GM12872 (cell line): ENCODE measurements around the gene CLDN6.

Experiments used
- TF ChIP-seq, protein P1 (sequence below): IDR thresholded peaks from 3 replicates; pipeline ENCODE4 v1.5.1; 2011; ENCODE audit warnings: low read depth, mild to moderate bottlenecking, low read length, moderate library complexity; ENCODE audit not compliant: insufficient read depth

Gene CLDN6

GRCh38 chr16:3060339-3061127, 42.5 kb upstream of the CLDN6 start:
- TF ChIP-seq, protein P1, sequence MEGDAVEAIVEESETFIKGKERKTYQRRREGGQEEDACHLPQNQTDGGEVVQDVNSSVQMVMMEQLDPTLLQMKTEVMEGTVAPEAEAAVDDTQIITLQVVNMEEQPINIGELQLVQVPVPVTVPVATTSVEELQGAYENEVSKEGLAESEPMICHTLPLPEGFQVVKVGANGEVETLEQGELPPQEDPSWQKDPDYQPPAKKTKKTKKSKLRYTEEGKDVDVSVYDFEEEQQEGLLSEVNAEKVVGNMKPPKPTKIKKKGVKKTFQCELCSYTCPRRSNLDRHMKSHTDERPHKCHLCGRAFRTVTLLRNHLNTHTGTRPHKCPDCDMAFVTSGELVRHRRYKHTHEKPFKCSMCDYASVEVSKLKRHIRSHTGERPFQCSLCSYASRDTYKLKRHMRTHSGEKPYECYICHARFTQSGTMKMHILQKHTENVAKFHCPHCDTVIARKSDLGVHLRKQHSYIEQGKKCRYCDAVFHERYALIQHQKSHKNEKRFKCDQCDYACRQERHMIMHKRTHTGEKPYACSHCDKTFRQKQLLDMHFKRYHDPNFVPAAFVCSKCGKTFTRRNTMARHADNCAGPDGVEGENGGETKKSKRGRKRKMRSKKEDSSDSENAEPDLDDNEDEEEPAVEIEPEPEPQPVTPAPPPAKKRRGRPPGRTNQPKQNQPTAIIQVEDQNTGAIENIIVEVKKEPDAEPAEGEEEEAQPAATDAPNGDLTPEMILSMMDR = no peak

DNA sequence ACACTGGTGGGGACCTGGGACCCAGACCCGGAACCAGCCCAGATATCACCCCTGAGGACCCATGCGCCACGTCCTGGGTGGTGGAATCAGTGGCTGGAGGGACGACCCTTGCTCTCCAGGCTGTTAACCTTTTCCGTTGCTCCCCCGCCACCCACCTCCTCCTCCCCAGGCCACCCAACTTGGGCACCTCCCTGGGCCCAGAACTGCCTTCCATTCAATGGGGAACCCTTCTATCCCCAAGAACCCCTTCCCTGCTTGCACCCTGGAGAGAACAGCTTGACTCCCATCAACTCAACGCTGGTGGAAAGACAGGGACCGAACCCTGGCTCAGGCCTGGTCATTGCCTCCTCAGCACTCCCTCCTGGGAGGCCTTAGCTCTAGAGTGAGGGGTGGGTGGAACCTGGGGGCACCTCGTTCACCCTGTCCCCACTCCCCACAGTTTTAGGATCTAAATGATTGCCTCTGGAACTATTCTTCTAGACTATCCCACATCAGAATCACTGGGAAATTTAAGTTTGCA, 41.8 kb upstream of the CLDN6 start:
- TF ChIP-seq, protein P1 = no peak

DNA sequence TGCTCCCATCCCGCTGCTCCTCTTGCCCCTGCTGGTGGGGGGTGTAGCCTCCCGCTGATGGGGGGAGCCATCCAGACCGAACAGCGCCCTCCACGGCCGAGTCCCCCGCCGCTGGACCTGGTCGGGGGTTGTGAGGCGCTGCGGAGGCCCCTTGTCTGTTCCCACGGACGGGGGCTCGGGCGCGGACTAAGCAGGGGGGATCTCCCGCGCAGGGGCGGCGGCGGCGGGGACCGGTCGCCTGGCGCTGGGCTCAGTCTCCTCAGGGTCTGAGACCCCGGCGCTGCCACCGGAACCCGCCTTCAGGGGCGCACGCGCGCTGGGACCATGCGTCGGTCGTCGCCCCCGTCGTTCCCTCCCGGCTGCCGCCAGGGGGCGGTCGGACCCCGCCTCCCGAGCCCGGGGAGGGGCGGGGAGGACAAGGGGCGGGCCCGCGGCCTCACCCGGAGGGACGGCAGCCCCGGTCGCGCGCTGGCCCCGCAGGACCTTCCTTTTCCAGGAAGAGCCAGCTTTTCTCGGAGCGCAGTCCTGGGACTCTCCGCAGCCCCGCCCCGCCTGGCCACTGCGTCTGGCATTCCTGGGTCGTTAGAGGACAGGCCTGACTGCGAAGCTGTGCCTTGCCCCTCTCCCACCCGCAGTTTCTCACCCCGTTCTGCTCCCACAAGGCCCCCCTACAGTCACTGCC, 41.2 kb upstream of the CLDN6 start:
- TF ChIP-seq, protein P1 = peak; percentile 77

- TF ChIP-seq, protein P1 = no peak
Observed at GRCh38 chr16:3058139-3059030, 40.4 kb upstream of the CLDN6 start.

GRCh38 chr16:3057181-3058138, 39.5 kb upstream of the CLDN6 start:
- TF ChIP-seq, protein P1 = no peak

DNA sequence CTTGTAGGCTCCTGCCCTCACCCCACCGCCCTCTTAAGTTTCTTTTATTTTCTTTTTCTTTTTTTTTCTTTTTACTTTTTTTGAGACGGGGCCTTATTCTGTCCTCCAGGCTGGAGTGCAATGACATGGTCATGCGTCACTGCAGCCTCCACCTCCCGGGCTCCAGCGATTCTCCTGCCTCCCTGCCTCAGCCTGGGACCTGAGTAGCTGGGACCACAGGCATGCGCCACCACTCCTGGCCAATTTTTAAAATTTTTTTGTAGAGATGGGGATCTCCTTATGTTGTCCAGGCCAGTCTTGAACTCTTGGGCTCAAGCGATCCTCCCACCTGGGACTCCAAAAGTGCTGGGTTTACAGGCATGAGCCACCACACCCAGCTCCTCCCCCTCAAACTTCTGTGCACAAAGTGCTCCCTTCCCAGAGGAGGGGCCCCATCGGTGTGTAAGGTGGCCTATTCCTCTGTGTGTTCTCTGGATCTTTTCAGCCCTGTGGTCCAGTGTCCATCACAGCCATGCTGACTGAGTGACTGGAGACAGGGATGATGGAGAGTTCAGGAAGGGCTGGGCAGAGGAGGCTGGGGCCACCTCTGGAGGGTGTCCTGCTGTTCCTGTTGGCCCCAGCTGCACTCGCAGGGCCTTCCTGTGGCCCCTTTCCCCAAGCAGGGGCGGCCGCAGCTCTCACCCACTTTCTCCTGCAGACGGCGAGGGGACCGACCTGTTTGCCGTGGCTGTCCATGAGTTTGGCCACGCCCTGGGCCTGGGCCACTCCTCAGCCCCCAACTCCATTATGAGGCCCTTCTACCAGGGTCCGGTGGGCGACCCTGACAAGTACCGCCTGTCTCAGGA, 38.6 kb upstream of the CLDN6 start:
- TF ChIP-seq, protein P1 = no peak
